WTC11 (cell line): ENCODE data around the gene GGA3. TPM values are rescaled to one million over a fixed set of nuclear protein-coding genes. Genes with fewer than 3 reads are reported as not detected.

Experiments
- ATAC-seq: fragments of 200-7000 bp; cut with Tn5 transposase; 2 replicates; pipeline ENCODE4 v1.10.0; 2021; ENCODE audit warnings: mild to moderate bottlenecking, moderate library complexity
- CTCF ChIA-PET: fragments of 300-600 bp; sonication (Branson Sonifier 250); formaldehyde crosslinking; loops from one replicate; lab custom pipeline; 2021; ENCODE audit warnings: antibody characterized with exemption; lab: Charles Lee
- POLR2A ChIA-PET: fragments of 350-600 bp; sonication (Branson Sonifier 250); formaldehyde crosslinking; loops from one replicate; lab custom pipeline; 2021; ENCODE audit warnings: antibody characterized with exemption; lab: Charles Lee
- DNase-seq: peaks from one replicate; pipeline ENCODE4 v3.0.0; 2021; ENCODE audit warnings: low spot score
- H3K27ac Mint-ChIP-seq: 2 replicates; pipeline ENCODE4 v1.8.0; 2021; ENCODE audit warnings: mixed read lengths
- H3K27me3 Mint-ChIP-seq: 2 replicates; pipeline ENCODE4 v1.8.0; 2021; ENCODE audit warnings: low read depth, mild to moderate bottlenecking, moderate library complexity, mixed read lengths
- H3K36me3 Mint-ChIP-seq: 2 replicates; pipeline ENCODE4 v1.8.0; 2021; ENCODE audit warnings: mixed read lengths
- H3K4me1 Mint-ChIP-seq: 2 replicates; pipeline ENCODE4 v1.8.0; 2022; ENCODE audit warnings: mixed read lengths
- H3K4me3 Mint-ChIP-seq: 2 replicates; pipeline ENCODE4 v1.8.0; 2021; ENCODE audit warnings: mild to moderate bottlenecking, moderate library complexity, mixed read lengths
- H3K9me3 Mint-ChIP-seq: 2 replicates; pipeline ENCODE4 v1.8.0; 2021; ENCODE audit warnings: mixed read lengths
- ATF1 ChIP-seq: sonication (generic); formaldehyde crosslinking; IDR thresholded peaks from 2 replicates; pipeline ENCODE4 v1.8.1; 2023; ENCODE audit warnings: mild to moderate bottlenecking, moderate library complexity, missing genetic modification reagents
- CBFB ChIP-seq: sonication (generic); formaldehyde crosslinking; IDR thresholded peaks from 2 replicates; pipeline ENCODE4 v1.8.1; 2022; ENCODE audit warnings: mild to moderate bottlenecking, low read depth, missing genetic modification reagents
- HMGA2 ChIP-seq: fragments of 250-450 bp; sonication (Bioruptor Pico); IDR thresholded peaks from 2 replicates; pipeline ENCODE4 v1.4.0; 2021; ENCODE audit warnings: mild to moderate bottlenecking, moderate library complexity
- JUN ChIP-seq: sonication (generic); formaldehyde crosslinking; IDR thresholded peaks from 2 replicates; pipeline ENCODE4 v1.8.0; 2023; ENCODE audit warnings: mild to moderate bottlenecking, missing genetic modification reagents
- NFE2L1 ChIP-seq: sonication (generic); formaldehyde crosslinking; IDR thresholded peaks from 2 replicates; pipeline ENCODE4 v1.8.1; 2023; ENCODE audit warnings: missing genetic modification reagents
- NFYB ChIP-seq: sonication (generic); formaldehyde crosslinking; conservative IDR thresholded peaks from 2 replicates; pipeline ENCODE4 v1.8.0; 2022; ENCODE audit warnings: low read depth, missing genetic modification reagents
- SMAD3 ChIP-seq: sonication (generic); formaldehyde crosslinking; IDR thresholded peaks from 2 replicates; pipeline ENCODE4 v1.8.0; 2022; ENCODE audit warnings: missing genetic modification reagents, mild to moderate bottlenecking, borderline replicate concordance
- SMAD4 ChIP-seq: sonication (generic); formaldehyde crosslinking; IDR thresholded peaks from 2 replicates; pipeline ENCODE4 v1.8.0; 2022; ENCODE audit warnings: mild to moderate bottlenecking, missing genetic modification reagents
- SP1 ChIP-seq: sonication (generic); formaldehyde crosslinking; conservative IDR thresholded peaks from 2 replicates; pipeline ENCODE4 v1.8.1; 2022; ENCODE audit warnings: missing genetic modification reagents
- TCF7 ChIP-seq: sonication (generic); formaldehyde crosslinking; IDR thresholded peaks from 2 replicates; pipeline ENCODE4 v1.8.0; 2022; ENCODE audit warnings: mild to moderate bottlenecking, low read depth, missing genetic modification reagents, moderate library complexity
- TEAD1 ChIP-seq: sonication (generic); formaldehyde crosslinking; IDR thresholded peaks from 2 replicates; pipeline ENCODE4 v1.8.0; 2022; ENCODE audit warnings: mild to moderate bottlenecking, missing genetic modification reagents
- TP53 ChIP-seq: sonication (generic); formaldehyde crosslinking; IDR thresholded peaks from 2 replicates; pipeline ENCODE4 v1.8.1; 2023; ENCODE audit warnings: mild to moderate bottlenecking, missing genetic modification reagents
- ZNF138 ChIP-seq: sonication (generic); formaldehyde crosslinking; conservative IDR thresholded peaks from 2 replicates; pipeline ENCODE4 v1.8.1; 2022; ENCODE audit warnings: mild to moderate bottlenecking, moderate library complexity, missing genetic modification reagents
- ZNF396 ChIP-seq: fragments of 250-450 bp; sonication (Bioruptor Pico); IDR thresholded peaks from 2 replicates; pipeline ENCODE4 v1.8.0; 2021; ENCODE audit warnings: mild to moderate bottlenecking, moderate library complexity, borderline replicate concordance
- ZNF423 ChIP-seq: fragments of 250-450 bp; sonication (Bioruptor Pico); IDR thresholded peaks from 2 replicates; pipeline ENCODE4 v2.1.2; 2022; ENCODE audit warnings: mild to moderate bottlenecking, moderate library complexity
- total RNA-seq: library from RNA; stranded (reverse); gene quantifications from 3 replicates; pipeline ENCODE4 v1.2.3, GENCODE V29; 2021
- TF ChIP-seq, protein P1 (sequence below): fragments of 250-450 bp; sonication (Bioruptor Pico); IDR thresholded peaks from 2 replicates; pipeline ENCODE4 v1.9.0; 2021; ENCODE audit warnings: moderate library complexity, mild to moderate bottlenecking, inconsistent platforms, borderline replicate concordance
- TF ChIP-seq, protein P2 (sequence below): sonication (generic); formaldehyde crosslinking; IDR thresholded peaks from 2 replicates; pipeline ENCODE4 v1.8.1; 2022; ENCODE audit warnings: missing genetic modification reagents, borderline replicate concordance
- TF ChIP-seq, protein P3 (sequence below): sonication (generic); formaldehyde crosslinking; IDR thresholded peaks from 2 replicates; pipeline ENCODE4 v1.8.1; 2023; ENCODE audit warnings: mild to moderate bottlenecking, missing genetic modification reagents, moderate library complexity
- TF ChIP-seq, protein P4 (sequence below): sonication (generic); formaldehyde crosslinking; IDR thresholded peaks from 2 replicates; pipeline ENCODE4 v1.8.1; 2023; ENCODE audit warnings: mild to moderate bottlenecking, missing genetic modification reagents
- TF ChIP-seq, protein P5 (sequence below): sonication (generic); formaldehyde crosslinking; conservative IDR thresholded peaks from 2 replicates; pipeline ENCODE4 v1.8.1; 2022; ENCODE audit warnings: mild to moderate bottlenecking, missing genetic modification reagents
- TF ChIP-seq, protein P6 (sequence below): sonication (generic); formaldehyde crosslinking; IDR thresholded peaks from 2 replicates; pipeline ENCODE4 v1.8.1; 2023; ENCODE audit warnings: mild to moderate bottlenecking, missing genetic modification reagents, moderate library complexity
- TF ChIP-seq, protein P7 (sequence below): sonication (generic); formaldehyde crosslinking; IDR thresholded peaks from 2 replicates; pipeline ENCODE4 v1.8.0; 2023; ENCODE audit warnings: missing genetic modification reagents, mild to moderate bottlenecking, borderline replicate concordance
- TF ChIP-seq, protein P8 (sequence below): fragments of 250-450 bp; sonication (Bioruptor Pico); IDR thresholded peaks from 2 replicates; pipeline ENCODE4 v1.9.0; 2021; ENCODE audit warnings: mild to moderate bottlenecking, borderline replicate concordance

Gene GGA3
- total RNA-seq, 1 experiment from 2014 or later = 66.9 TPM

DNA sequence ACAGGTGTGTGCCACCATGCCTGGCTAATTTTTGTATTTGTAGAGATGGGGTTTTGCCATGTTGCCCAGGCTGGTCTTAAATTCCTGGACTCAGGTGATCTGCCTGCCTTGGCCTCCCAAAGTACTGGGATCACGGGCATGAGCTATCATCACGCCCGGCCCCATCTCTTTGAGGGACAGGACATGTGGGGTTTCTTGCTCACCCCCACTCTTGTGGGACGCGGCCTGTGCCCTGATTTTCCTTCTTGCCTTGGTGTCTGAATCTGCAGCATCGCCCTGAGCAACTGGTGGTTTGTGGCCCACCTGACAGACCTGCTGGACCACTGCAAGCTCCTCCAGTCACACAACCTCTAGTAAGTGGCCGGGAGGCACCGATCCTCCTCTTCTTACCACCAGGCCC is 30.3 kb downstream of the GGA3 start (continued):
- TF ChIP-seq, protein P1, sequence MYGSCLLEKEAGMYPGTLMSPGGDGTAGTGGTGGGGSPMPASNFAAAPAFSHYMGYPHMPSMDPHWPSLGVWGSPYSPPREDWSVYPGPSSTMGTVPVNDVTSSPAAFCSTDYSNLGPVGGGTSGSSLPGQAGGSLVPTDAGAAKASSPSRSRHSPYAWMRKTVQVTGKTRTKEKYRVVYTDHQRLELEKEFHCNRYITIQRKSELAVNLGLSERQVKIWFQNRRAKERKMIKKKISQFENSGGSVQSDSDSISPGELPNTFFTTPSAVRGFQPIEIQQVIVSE (CRISPR knock-in tag) = no peak
- TF ChIP-seq, protein P2, sequence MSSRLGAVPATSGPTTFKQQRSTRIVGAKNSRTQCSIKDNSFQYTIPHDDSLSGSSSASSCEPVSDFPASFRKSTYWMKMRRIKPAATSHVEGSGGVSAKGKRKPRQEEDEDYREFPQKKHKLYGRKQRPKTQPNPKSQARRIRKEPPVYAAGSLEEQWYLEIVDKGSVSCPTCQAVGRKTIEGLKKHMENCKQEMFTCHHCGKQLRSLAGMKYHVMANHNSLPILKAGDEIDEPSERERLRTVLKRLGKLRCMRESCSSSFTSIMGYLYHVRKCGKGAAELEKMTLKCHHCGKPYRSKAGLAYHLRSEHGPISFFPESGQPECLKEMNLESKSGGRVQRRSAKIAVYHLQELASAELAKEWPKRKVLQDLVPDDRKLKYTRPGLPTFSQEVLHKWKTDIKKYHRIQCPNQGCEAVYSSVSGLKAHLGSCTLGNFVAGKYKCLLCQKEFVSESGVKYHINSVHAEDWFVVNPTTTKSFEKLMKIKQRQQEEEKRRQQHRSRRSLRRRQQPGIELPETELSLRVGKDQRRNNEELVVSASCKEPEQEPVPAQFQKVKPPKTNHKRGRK (CRISPR knock-in tag) = no peak
- TF ChIP-seq, protein P3, sequence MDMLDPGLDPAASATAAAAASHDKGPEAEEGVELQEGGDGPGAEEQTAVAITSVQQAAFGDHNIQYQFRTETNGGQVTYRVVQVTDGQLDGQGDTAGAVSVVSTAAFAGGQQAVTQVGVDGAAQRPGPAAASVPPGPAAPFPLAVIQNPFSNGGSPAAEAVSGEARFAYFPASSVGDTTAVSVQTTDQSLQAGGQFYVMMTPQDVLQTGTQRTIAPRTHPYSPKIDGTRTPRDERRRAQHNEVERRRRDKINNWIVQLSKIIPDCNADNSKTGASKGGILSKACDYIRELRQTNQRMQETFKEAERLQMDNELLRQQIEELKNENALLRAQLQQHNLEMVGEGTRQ (CRISPR knock-in tag) = no peak
- TF ChIP-seq, protein P4, sequence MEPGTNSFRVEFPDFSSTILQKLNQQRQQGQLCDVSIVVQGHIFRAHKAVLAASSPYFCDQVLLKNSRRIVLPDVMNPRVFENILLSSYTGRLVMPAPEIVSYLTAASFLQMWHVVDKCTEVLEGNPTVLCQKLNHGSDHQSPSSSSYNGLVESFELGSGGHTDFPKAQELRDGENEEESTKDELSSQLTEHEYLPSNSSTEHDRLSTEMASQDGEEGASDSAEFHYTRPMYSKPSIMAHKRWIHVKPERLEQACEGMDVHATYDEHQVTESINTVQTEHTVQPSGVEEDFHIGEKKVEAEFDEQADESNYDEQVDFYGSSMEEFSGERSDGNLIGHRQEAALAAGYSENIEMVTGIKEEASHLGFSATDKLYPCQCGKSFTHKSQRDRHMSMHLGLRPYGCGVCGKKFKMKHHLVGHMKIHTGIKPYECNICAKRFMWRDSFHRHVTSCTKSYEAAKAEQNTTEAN (CRISPR knock-in tag) = no peak
- no peak for TF ChIP-seq ZNF138 (CRISPR knock-in tag)
- TF ChIP-seq TP53 (CRISPR knock-in tag) = no peak
- no peak for TF ChIP-seq SMAD3 (CRISPR knock-in tag)

DNA sequence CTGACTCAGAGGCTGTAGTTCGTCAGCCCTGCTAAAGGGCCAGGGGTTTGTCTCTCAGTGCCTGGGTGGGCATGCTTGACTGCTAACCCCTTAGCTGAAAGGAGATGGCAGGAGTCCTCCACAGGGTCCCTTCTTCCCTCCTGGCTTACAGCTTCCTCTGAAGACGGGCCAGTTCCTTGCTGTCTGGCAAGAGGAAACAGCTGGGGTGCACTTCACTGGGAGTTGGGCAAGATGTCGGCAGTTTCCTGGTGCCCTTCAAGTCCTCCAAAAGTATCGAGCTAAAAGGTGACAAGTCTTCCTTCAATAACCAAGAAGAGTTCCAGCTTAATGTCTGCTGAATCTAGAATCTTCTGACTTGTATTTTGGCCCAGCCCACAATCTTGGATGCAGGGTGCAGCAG is 32.6 kb downstream of the GGA3 start:
- Mint-ChIP-seq H3K4me3 (no peak overlapping the region), H3K4me1 (no peaks in the 10 kb centered on the region), H3K36me3 (peaks cover 69% of the 10 kb centered on the region), H3K27ac (no peak overlapping the region), H3K9me3 (no peaks in the 10 kb centered on the region), H3K27me3 (no peaks in the 10 kb centered on the region; the same call in 1 of the 2 replicates)
- ATAC-seq (no peak), DNase-seq (no peak)
- ChIA-PET CTCF (interaction anchor here (1.0 to 6.4 kb wide), 2 partner anchors 11 to 42 kb away, joined by 3 to 62 read pairs; partner anchors contain the start of gene MIF4GD), POLR2A (no interaction called here)
- TF ChIP-seq ZNF423 (CRISPR knock-in tag) (no peak), ATF1 (CRISPR knock-in tag) (no peak), ZNF138 (CRISPR knock-in tag) (no peak), SP1 (CRISPR knock-in tag) (no peak), NFYB (CRISPR knock-in tag) (no peak), SMAD3 (CRISPR knock-in tag) (no peak), CBFB (CRISPR knock-in tag) (no peak), HMGA2 (CRISPR knock-in tag) (no peak), SMAD4 (CRISPR knock-in tag) (no peak), TEAD1 (CRISPR knock-in tag) (no peak), ZNF396 (CRISPR knock-in tag) (no peak), NFE2L1 (CRISPR knock-in tag) (no peak), TCF7 (CRISPR knock-in tag) (no peak), JUN (CRISPR knock-in tag) (no peak)
- TF ChIP-seq, protein P5, sequence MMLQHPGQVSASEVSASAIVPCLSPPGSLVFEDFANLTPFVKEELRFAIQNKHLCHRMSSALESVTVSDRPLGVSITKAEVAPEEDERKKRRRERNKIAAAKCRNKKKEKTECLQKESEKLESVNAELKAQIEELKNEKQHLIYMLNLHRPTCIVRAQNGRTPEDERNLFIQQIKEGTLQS (CRISPR knock-in tag) = no peak
- TF ChIP-seq, protein P6, sequence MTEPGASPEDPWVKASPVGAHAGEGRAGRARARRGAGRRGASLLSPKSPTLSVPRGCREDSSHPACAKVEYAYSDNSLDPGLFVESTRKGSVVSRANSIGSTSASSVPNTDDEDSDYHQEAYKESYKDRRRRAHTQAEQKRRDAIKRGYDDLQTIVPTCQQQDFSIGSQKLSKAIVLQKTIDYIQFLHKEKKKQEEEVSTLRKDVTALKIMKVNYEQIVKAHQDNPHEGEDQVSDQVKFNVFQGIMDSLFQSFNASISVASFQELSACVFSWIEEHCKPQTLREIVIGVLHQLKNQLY (CRISPR knock-in tag) = no peak
- TF ChIP-seq, protein P7, sequence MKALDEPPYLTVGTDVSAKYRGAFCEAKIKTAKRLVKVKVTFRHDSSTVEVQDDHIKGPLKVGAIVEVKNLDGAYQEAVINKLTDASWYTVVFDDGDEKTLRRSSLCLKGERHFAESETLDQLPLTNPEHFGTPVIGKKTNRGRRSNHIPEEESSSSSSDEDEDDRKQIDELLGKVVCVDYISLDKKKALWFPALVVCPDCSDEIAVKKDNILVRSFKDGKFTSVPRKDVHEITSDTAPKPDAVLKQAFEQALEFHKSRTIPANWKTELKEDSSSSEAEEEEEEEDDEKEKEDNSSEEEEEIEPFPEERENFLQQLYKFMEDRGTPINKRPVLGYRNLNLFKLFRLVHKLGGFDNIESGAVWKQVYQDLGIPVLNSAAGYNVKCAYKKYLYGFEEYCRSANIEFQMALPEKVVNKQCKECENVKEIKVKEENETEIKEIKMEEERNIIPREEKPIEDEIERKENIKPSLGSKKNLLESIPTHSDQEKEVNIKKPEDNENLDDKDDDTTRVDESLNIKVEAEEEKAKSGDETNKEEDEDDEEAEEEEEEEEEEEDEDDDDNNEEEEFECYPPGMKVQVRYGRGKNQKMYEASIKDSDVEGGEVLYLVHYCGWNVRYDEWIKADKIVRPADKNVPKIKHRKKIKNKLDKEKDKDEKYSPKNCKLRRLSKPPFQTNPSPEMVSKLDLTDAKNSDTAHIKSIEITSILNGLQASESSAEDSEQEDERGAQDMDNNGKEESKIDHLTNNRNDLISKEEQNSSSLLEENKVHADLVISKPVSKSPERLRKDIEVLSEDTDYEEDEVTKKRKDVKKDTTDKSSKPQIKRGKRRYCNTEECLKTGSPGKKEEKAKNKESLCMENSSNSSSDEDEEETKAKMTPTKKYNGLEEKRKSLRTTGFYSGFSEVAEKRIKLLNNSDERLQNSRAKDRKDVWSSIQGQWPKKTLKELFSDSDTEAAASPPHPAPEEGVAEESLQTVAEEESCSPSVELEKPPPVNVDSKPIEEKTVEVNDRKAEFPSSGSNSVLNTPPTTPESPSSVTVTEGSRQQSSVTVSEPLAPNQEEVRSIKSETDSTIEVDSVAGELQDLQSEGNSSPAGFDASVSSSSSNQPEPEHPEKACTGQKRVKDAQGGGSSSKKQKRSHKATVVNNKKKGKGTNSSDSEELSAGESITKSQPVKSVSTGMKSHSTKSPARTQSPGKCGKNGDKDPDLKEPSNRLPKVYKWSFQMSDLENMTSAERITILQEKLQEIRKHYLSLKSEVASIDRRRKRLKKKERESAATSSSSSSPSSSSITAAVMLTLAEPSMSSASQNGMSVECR (CRISPR knock-in tag) = no peak
- TF ChIP-seq, protein P8, sequence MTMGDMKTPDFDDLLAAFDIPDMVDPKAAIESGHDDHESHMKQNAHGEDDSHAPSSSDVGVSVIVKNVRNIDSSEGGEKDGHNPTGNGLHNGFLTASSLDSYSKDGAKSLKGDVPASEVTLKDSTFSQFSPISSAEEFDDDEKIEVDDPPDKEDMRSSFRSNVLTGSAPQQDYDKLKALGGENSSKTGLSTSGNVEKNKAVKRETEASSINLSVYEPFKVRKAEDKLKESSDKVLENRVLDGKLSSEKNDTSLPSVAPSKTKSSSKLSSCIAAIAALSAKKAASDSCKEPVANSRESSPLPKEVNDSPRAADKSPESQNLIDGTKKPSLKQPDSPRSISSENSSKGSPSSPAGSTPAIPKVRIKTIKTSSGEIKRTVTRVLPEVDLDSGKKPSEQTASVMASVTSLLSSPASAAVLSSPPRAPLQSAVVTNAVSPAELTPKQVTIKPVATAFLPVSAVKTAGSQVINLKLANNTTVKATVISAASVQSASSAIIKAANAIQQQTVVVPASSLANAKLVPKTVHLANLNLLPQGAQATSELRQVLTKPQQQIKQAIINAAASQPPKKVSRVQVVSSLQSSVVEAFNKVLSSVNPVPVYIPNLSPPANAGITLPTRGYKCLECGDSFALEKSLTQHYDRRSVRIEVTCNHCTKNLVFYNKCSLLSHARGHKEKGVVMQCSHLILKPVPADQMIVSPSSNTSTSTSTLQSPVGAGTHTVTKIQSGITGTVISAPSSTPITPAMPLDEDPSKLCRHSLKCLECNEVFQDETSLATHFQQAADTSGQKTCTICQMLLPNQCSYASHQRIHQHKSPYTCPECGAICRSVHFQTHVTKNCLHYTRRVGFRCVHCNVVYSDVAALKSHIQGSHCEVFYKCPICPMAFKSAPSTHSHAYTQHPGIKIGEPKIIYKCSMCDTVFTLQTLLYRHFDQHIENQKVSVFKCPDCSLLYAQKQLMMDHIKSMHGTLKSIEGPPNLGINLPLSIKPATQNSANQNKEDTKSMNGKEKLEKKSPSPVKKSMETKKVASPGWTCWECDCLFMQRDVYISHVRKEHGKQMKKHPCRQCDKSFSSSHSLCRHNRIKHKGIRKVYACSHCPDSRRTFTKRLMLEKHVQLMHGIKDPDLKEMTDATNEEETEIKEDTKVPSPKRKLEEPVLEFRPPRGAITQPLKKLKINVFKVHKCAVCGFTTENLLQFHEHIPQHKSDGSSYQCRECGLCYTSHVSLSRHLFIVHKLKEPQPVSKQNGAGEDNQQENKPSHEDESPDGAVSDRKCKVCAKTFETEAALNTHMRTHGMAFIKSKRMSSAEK = no peak
